Stimulated activated CD4-positive, alpha-beta T cell treated with anti-CD3 and anti-CD28 coated beads, Interleukin-4, amount 100 ng/mL, for 1 hour (primary cell): ENCODE measurements around the gene SYPL1.

Experiments
- DNase-seq: peaks from one replicate; pipeline ENCODE4 v3.0.0-alpha.2; 2020

SYPL1 gene

DNA sequence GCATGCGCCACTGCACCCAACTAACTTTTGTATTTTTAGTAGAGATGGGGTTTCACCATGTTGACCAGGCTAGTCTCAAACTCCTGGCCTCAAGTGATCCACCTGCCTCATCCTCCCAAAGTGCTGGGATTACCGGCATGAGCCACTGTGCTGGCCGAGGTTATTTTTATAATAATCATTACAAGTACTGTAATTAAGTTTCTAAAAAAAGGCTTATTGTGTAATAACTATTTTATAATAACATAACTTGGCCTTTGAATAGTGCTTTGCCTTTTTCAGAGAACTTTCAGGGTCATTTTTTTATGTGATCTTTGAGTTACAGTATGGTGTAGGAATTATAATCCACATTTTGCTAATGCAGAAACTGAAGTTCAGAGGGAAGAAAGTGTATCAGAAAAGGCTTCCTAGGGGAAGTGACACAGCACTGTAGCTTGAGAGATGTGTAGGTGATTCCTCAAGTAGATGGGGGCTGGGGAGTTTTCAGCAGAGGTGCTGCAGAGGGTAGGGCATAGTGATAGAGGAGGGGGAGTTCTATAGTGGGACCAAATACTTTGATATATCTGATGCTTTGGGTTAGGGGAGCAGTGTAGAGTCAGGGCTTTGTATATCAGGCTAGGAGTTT, 9.2 kb upstream of the SYPL1 start:
- no peak for DNase-seq

DNA sequence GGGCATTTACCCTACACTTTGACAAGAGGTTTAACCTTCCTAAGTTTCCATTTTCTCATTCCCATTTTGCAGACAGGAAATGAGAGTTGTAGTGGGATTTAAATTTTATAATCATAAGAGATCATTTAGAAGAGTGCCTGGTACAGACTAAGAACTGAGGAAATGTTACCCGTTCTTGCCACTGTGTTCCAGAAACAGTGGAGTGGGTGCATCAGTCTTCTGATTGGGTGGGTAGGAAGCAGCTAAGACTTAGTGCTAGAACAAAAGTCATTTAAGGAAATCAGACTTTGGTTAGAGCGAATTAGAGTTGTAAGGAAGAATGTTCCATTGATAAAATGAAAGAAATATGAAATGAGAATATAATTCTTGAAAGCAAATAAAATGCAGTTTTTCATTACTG, 8.4 kb upstream of the SYPL1 start:
- no peak for DNase-seq

DNA sequence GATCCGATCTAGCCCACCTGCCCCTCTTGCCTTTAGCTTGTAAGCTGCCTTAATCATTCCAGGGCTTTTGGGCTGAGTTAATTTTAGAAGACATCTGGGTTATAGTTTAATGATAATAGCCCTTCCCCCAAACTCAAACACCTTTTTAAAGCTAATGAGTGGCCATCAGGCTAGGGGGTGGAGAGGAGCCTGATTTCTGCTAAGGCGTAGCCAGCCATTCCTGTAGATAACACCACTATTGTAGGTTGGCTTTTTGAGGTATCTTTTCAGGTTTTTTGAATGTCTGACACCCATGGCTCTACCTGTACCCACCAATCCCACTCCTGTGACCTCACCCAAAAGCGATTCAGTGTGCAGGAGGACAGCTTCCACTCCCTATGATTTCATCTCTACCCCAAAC, 7.6 kb upstream of the SYPL1 start:
- DNase-seq, result no peak

DNA sequence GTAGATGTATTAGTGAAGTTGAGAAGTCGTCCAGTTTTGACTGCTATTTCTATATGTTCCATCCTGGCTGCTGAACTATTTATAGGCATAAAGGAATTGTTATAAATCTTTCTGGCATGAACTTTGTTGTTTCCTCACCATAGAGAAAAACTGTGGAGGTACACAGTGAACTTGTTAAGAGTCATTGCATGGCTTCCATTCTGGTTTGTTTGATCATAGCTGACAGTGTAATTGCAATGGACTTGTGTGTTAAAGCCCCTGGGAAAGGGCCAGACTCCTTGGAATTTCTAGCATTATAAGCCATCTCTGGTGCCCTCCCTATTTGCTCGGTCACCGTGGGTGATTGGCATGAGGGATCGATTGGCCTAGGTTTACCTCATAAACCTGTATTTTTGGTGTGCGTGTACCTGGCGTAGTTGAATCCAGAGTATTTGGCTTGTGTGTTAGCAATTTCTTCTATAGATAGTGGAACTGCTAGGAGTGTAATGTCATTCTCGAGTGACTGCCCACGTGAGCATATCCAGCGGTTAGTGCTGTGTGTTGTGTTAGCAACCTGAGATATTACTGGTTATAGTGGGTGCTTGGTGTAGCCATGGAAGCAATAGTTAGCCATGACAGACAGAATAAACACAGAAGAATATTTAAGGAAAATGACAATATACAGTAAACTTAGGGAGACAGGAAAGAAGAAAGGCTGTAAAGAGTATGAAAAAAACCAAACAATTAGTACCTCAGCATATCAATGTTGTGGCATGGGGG, 5.9 kb upstream of the SYPL1 start:
- no peak for DNase-seq

DNA sequence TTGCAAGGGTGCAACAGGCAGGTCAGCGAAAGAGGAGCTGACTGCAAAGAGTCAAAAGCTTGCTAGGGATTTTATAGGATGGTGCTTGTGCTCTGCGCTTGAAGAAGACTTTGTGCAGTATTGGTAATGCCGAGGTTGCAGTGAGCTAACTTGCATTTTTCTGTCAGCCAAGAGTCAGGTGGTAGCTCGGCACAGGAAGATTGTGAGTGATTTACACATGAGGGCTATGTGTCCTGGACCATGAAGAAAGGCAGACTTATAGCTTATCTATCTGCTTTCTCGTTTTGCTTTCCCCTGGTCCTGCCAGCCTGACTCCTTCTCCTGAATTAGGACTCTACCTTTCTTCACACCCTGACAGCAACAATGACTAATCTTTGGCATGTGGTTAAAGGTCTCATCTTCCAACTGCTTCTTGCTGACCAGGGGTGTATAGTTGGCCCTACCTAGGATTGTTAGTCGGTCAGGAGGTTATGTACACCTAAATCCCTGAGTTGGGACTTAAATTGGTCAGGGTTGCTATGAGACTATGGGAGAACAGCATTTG, 4.1 kb upstream of the SYPL1 start:
- DNase-seq, result no peak

DNA sequence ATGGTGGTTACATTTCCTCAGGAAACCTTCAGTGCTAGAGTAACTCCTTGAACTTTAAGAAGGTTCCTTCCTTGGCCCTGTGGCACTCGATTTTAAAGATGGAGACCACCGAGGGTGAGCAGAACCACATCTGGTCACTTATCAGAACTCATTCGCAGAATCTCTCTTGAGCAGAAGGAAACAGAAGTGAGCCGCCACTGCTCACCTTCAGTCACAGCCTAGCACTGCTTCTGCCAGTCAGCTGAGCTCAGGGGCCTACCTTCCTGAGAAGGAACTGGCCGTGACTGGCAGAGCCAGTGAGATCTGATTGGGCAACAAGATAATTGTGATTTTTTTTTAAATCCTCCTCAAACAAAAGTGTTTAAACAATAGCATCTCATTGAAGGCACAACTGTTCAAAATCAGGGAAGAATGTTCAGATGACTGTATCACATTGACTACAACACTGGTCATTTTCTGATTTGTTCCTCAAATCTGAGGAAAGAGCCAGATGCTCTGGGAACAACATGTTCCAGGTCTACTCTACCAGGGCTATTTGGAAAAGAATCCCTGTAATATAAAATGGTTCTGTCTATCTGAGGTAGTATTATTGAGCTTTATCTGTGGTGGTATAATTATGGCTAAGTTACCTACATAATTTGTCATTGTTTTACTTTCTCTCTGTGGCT, 2.7 kb upstream of the SYPL1 start:
- peak; percentile 20 for DNase-seq

DNA sequence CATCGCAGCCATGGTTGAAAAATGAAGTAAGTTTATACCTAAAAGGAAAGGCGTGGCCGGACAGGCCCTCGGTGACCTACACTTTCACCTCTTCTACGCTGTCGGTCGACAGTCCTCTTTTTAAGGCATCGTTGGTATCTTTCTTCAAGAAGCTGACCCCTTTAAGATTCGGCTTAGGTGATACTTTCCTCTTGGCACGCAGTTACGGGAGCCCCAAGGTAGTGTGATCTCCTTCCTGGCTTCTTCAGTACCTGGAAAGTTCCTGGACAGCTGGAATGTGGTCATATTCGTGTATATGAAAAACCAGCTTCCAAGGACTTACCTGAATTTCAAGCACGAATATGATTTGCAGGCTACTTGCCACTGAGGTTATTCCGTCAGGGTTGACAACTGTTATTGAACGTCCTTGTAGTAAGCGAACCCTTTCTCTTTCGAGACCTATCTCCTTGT, 885 bp upstream of the SYPL1 start:
- DNase-seq, result no peak

DNA sequence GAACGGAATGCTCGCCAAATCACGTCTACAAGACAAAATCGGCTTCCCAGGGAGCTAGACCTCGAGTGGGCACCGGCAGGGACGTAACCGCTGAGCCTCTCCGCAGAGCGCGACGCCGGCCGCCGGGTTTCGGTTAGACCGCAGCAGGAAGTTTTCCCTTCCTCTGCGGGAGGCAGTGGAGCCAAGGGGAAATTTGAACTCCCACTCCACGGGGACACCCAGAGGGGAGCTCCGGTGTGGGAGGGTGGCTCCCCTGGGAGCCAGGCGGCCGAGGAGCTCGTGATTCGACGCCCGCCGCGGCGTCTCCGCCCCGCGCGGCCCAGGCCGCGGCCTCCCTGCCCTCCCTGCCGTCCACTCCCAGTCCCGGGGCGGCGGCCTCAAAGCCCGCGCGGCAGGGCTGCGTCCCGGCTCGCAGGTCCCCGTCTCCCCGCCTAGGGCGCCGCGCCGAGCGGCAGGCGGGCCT, 426 bp downstream of the SYPL1 start:
- no peak for DNase-seq

DNA sequence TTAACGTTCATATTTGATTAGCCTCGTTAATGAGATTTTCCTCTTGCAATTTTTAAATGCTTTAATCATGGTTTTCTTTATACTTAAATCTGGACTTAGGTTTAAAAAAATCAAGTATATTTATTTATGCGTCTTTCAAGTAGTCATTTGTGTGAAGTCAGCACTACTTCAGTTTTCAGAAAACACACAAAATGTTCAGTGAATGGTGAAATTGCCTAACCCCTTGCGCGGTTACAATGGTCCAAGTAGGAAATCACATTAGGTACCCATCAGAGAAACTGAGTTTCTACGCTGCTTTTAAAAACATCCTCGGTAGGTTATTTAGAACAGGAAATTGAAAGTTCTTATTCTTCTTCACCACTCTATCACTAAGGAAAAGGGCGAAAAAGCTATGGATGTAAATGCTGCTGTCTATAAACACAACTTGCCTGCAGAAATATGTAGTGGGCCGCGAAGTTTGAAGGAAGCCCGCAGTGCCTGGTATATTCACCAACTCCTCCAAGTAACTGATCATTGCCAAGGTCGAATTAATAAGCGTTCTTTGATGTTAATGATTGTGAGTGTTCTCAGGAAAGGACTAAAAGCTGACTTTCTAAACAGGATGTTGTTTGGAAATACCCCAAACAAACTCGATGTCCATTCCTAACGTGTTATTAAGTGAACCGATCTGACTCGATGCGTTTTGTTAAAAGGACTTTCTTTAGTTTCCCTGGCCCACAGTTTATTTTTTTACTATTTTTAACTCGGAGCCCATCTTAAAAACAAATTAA, 1.0 kb downstream of the SYPL1 start:
- DNase-seq, result no peak

DNA sequence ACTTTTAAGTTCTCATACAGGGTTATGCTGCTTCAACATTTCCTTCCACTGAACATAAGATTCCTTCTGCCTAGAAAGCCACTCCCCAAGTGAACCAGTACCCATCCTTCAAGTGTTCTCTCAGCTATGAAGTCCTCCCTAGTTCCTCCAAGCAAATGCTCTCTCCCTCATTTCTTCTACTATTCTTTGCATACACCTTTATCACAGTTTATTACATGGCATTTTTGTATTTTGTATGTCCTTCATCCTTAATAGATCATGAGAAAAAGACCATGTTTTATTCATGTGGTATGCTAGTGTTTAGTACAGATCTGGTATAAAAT, 1.9 kb downstream of the SYPL1 start:
- no peak for DNase-seq

DNA sequence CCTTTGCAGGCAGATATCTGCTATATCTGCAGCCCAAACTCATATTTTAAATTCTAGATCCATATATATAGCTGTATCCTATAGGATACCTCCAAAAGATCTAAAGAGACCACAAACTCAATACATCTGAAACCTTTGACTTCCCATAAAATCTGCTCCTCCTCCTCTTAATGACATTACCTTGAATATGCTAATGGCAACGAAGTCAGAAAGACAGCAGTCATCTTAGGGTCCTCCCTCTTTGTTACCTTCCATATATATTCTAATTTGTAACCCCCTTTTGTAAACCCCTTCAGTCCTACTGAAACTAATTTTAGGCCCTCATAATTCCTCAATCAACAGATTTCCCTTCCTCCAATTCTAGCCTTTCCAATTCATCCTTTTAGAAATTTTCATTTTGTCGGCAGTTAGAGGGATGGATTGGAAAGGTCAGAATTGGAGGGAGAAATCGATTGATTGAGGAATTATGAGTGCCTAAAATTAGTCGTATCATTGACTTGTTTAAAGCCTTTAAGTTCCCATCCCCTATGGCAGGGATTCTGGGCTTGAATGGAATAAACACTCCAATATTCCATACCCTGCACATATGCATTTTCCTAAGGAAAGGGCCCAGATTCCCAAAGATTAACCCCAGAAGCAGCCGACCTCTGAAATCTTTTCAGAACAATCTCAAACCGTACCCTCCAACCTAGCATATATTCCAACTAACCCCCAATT, 2.4 kb downstream of the SYPL1 start:
- DNase-seq, result no peak

DNA sequence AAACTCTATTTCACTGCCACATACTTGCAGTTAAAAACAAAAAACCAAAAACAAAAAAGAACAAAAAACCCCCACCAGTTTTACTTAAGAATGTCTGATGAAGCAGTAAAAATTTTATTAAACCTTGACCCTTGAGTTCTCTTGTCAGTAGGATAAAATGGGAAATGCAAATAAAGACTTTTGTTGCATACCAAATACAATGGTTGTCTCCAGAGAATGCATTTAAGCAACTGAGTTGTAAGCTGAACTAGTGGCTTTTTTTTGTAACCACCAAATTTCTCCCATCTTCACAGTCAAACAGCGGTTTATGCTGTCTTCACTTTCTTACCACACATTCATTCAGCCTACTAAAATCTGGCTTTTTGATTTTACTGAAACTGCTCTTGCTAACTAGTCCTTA, 3.1 kb downstream of the SYPL1 start:
- no peak for DNase-seq

DNA sequence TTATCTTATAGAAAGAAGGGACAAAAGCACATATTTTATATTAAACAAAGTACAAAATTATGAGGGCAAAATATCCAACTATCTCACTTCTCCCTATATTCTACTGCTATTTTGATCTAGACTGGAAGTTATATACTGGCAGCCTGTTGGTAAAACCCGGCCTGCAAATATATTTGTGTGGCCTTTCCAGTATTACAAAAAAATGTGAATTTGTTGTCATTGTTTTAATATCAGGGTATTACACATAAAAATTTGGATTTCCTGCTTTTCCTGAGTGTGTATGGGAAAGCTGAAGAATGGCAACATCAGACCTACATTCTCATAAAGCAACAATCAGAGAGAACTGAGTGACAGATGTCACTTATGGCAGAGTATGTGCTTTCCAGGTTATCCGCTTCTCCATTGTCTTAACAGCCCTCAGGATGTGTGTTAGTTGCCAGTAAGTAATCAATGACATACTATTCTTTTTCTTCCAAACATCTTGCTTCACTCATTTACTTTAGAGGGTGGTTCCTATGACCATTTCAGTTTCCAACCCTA, 7.3 kb downstream of the SYPL1 start:
- DNase-seq, result no peak

DNA sequence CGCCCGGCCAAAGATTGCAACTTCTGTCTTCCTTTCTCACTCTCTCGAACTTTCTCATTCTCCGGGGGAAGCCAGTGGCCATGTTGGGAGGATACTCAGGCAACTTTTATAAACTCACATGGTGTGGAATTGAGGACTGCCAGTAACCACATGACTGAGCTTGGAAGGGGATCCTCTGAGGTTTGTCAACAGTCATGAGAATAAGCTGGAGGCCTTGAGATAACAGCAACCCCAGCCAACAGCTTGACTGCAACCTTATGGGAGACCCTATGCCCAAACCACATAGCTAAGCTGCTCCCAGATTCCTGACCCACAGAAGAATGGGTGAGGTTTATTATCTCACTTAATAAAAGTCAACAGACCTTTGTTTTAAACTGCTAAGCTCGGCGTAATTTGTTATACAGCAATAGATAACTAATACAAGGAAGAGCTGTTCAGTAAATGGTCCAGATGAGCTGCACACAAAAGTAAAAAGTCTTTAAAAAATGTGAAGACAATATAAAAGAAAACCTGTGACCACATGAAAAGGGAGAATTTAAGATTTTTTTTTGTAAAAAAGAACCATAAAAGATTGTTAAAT, 9.6 kb downstream of the SYPL1 start:
- no peak for DNase-seq

DNA sequence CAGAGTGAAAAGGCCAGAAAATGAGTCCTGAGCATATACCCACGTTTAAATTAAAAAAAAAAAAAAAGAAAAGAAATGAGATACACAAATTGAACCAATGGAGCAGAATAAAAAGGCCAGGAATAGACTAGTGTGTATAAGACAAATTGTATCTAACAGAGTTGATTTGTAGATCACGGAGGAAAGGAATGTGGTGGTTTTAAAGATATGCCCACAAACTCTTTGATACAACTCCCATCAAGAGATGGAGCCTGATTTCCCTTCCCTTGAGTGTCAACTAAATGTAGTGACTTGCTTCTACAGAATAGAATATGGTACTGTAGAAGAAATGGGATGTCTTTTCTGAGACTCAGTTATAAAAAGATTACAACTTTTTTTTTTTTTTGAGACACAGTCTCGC, 10.4 kb downstream of the SYPL1 start:
- no peak for DNase-seq

DNA sequence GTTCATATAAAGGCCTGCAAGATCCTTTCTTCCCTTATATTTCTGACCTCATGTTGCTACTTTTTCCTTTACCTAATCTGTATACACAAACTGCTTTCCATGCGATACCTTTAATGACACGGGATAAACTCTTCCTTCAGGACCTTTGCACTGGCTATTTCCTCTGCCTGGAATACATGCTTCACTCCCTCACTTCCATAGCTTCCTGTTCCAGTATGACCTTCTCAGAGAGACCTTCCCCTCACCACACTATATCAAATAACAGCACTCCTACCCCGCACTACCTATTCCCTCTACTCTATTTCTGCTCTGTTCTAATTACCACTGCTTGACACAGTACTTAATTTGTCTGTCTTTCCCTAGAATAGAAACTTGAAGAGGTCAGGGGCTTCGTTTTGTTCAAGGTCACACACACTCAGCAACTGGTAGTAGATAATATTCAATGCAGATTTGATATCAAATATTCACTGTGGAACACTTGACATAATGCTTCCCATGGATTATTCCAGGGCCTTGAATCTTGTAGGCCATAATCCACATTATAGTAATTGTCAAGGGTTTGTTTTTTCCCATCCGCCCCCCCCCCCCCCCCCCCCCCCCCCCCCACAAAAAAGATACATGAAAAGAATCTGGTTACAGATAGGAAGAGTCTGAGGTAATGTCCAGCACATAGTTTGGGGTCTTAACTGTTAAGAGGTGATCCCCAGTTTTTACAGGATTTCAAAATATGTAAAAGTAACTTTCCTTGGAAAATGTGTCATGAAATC, 11.1 kb downstream of the SYPL1 start:
- DNase-seq, result no peak

DNA sequence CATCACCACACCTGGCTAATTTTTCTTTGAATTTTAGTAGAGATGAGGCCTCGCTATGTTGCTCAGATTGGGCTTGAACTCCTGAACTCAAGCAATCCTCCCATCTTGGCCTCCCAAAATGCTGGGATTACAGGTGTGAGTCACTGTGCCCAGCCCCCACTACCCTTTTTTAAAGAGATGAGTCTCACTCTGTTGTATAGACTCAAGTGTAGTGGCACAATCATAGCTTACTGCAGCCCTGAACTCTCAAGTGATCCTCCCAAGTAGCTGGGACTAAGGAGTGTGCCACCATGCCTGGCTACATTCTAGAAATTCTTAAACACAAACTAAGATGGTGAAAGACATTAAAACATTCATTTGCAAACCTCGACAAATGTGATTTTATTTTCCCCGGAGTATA, 12.6 kb downstream of the SYPL1 start:
- DNase-seq, result no peak

DNA sequence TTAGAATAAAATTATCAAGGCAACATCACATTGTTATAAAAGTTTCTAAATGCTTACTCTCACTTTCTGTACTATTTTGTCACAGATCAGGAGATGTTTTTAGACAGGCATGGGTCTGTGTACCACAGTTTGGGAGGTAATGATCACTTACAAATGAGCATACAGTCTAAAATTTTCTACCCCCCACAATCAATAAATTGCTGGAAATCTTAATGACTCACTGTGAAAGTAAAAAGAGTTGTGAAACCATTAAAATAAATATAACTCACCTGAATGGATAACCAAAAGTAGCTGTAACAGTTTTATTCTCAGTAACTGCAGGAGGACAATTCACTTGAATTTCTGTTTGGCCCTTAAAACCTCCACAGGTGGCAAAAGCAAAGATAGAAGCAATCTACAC, 13.2 kb downstream of the SYPL1 start:
- DNase-seq, result no peak

DNA sequence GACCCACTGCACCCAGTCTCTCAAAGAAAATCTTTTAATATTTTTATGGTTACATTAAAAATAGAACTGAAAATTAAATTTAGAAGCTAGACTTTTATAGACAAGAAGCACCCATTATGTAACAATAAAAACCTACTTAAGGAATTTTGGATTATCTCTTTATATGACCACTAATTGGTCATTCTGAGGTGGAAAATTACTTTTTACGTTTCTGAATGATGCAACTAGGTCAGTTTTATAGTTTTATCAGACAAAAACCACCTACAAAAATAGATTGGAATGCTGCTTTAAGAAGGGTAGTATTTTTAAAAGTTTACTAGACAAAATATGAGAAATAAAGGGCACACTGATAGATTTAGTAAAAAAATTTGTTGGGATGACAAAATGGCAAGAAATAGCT, 16.5 kb downstream of the SYPL1 start:
- no peak for DNase-seq

DNA sequence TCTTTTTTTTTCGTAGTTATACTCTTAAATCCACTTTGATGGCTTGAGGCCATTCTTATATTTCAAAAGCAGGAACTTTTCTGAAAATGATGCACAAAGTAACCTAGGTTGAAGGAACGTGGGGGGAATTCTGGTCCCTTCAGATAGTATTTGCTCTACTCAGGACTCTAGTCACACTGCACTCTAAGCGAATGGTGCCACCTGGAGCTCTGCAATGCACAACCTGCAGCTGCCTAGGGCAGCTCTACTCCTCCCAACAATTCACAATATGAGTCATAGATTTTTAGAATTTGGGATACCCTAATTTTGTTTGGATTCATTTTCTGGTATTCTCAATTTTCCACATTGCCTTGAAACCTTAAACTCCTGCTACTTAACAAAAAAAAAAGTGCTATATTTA, 17.3 kb downstream of the SYPL1 start:
- no peak for DNase-seq

DNA sequence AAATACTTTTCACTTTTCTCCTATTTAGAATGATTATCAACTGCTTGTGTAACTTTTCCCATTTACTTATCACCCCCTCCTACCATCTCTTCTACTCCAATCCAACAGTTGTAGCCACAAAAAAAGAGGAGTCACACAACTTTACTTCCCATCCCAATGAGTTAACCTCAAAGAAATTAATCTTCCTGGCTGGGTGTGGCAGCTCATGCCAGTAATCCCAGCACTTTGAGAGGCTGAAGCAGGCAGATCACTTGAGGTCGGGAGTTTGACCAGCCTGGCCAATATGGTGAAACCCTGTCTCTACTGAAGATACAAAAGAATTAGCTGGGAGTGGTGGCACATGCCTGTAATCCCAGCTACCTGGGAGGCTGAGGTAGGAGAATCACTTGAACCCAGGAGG, 19.9 kb downstream of the SYPL1 start:
- no peak for DNase-seq
